Stimulated activated CD4-positive, alpha-beta T cell treated with anti-CD3 and anti-CD28 coated beads, Interleukin-4, amount 100 ng/mL, for 24 hours (primary cell): Measurements from ENCODE around the gene MYMK.

Source experiments
- DNase-seq: peaks from one replicate; pipeline ENCODE4 v3.0.0-alpha.2; 2020

The MYMK gene

GRCh38 chr9:133478851-133479711 lies 45.7 kb downstream of the MYMK start, which contains the start of gene SLC2A6:
Gene SLC2A6 (minus strand): TSS chr9:133479099. CDS start chr9:133479059, 40 bp downstream.
- DNase-seq: peak; percentile 83

- DNase-seq: no peak
Measured at GRCh38 chr9:133477992-133478850, 46.5 kb downstream of the MYMK start.

GRCh38 chr9:133477461-133477860 lies 47.3 kb downstream of the MYMK start:
- no peak for DNase-seq

GRCh38 chr9:133476941-133477340 lies 47.8 kb downstream of the MYMK start:
- DNase-seq: no peak

GRCh38 chr9:133476036-133476931 lies 48.5 kb downstream of the MYMK start:
- no peak for DNase-seq

GRCh38 chr9:133475292-133476012 lies 49.3 kb downstream of the MYMK start:
- DNase-seq: no peak

- DNase-seq: no peak
Measured at GRCh38 chr9:133474853-133475252, 49.9 kb downstream of the MYMK start.

GRCh38 chr9:133474215-133474614 lies 50.5 kb downstream of the MYMK start:
- DNase-seq: no peak

- no peak for DNase-seq
Measured at GRCh38 chr9:133473743-133474142, 51.0 kb downstream of the MYMK start.

GRCh38 chr9:133472753-133473378 lies 51.9 kb downstream of the MYMK start:
- no peak for DNase-seq

- no peak for DNase-seq
Measured at GRCh38 chr9:133472277-133472645, 52.5 kb downstream of the MYMK start.

GRCh38 chr9:133471551-133472276 lies 53.0 kb downstream of the MYMK start:
- no peak for DNase-seq

- no peak for DNase-seq
Measured at GRCh38 chr9:133470988-133471387, 53.8 kb downstream of the MYMK start.

- no peak for DNase-seq
Measured at GRCh38 chr9:133470427-133470924, 54.3 kb downstream of the MYMK start.

GRCh38 chr9:133468777-133469421 lies 55.9 kb downstream of the MYMK start:
- no peak for DNase-seq

- no peak for DNase-seq
Measured at GRCh38 chr9:133468374-133468773, 56.4 kb downstream of the MYMK start.

GRCh38 chr9:133467101-133467500 lies 57.7 kb downstream of the MYMK start:
- no peak for DNase-seq

GRCh38 chr9:133465984-133466383 lies 58.8 kb downstream of the MYMK start:
- DNase-seq: no peak

- no peak for DNase-seq
Measured at GRCh38 chr9:133464638-133465037, 60.1 kb downstream of the MYMK start.
